Upper lobe of left lung (tissue), 6 donors: ENCODE measurements around the gene MVK. TPM values are rescaled to one million over a fixed set of nuclear protein-coding genes. Genes with fewer than 3 reads are reported as not detected.

Experiments used
- ATAC-seq, 2 donors: fragments of 200-7000 bp; cut with Tn5 transposase; one replicate each; pipeline ENCODE4 v1.9.1; 2022; ENCODE audit warnings: mild to moderate bottlenecking in 2 of 2, moderate library complexity in 2 of 2; ENCODE audit not compliant: low FRiP score in 2 of 2
- DNase-seq, 2 donors: peaks; one replicate each; pipeline ENCODE4 v3.0.0-alpha.2; 2019 to 2020
- H3K27ac ChIP-seq, 4 donors: fragments of 200-600 bp; sonication (generic); one replicate each; pipeline ENCODE4 v1.5.1; 2016 to 2019
- H3K27me3 ChIP-seq, 4 donors: fragments of 200-600 bp; sonication (generic); one replicate each; pipeline ENCODE4 v1.5.1; 2017 to 2019
- H3K36me3 ChIP-seq, 4 donors: fragments of 200-600 bp; sonication (generic); one replicate each; pipeline ENCODE4 v1.5.1; 2016 to 2019
- H3K4me1 ChIP-seq, 4 donors: fragments of 200-600 bp; sonication (generic); one replicate each; pipeline ENCODE4 v1.5.1; 2018 to 2019
- H3K4me3 ChIP-seq, 4 donors: fragments of 200-600 bp; sonication (generic); one replicate each; pipeline ENCODE4 v1.5.1; 2017 to 2019; ENCODE audit warnings: mild to moderate bottlenecking in 2 of 4, moderate library complexity in 1 of 4
- H3K9me3 ChIP-seq, 4 donors: fragments of 200-600 bp; sonication (generic); one replicate each; pipeline ENCODE4 v1.5.1; 2018 to 2019
- CTCF ChIP-seq, 6 experiments: fragments of 450-650 bp in 4 of 6; fragments of 200-600 bp in 2 of 6; sonication (generic) in 2 of 6; IDR thresholded peaks; one replicate each; pipeline ENCODE4 v1.5.1; 2016 to 2019; ENCODE audit warnings: antibody characterized with exemption in 6 of 6
- EP300 ChIP-seq, 4 donors: sonication (generic); formaldehyde crosslinking; IDR thresholded peaks; one replicate each; pipeline ENCODE4 v1.5.1; 2017; ENCODE audit warnings: antibody characterized with exemption in 4 of 4, control low read depth in 2 of 4
- POLR2A ChIP-seq, 4 donors: fragments of 450-650 bp; IDR thresholded peaks; one replicate each; pipeline ENCODE4 v1.5.1; 2016 to 2017; ENCODE audit warnings: antibody characterized with exemption in 4 of 4, mild to moderate bottlenecking in 2 of 4
- POLR2AphosphoS5 ChIP-seq, 2 donors: sonication (generic); formaldehyde crosslinking; IDR thresholded peaks; one replicate each; pipeline ENCODE4 v1.5.1; 2017; ENCODE audit warnings: antibody characterized with exemption in 2 of 2
- WGBS, 2 donors: methylation state at CpG; one replicate each; pipeline ENCODE4 v1.1.5; 2017 to 2018; 5-methylcytosine and 5-hydroxymethylcytosine counted together
- total RNA-seq, 6 donors: library from RNA; depleted of rRNA in 4 of 6; stranded (reverse); fragments of >200 nt in 4 of 6; gene quantifications; one replicate each; pipeline versions ENCODE4 v1.1.0 to v1.2.1, GENCODE V29; 2016 to 2021
- donor health status: DM: no; HTN: no; CAD: no; lungs with moderate emphysema.
- donor health status: DM: no; HTN: yes; CAD: no; lungs with severe emphysema.

Gene MVK
- total RNA-seq, 6 donors from 2014 or later: 22.2 to 56.2 (median 41.5) TPM

- DNase-seq: no peak
- WGBS, 2 donors: 77 to 82% methylated on average over 8 of the region's 8 CpGs
- Histone ChIP-seq H3K4me3 (no peak overlapping the region), H3K9me3 (no peaks in the 10 kb centered on the region), H3K4me1 (peaks cover 8 to 19% (median 14%) of the 10 kb centered on the region in 4 donors), H3K27ac (no peak overlapping the region), H3K36me3 (peaks cover 8 to 70% (median 45%) of the 10 kb centered on the region in 4 donors), H3K27me3 (no peaks in the 10 kb centered on the region)
- no peak for ATAC-seq
- TF ChIP-seq POLR2AphosphoS5 (IDR thresholded peaks at IDR 0.05): no peak
- TF ChIP-seq CTCF (IDR thresholded peaks at IDR 0.05): no peak
- TF ChIP-seq POLR2A (IDR thresholded peaks at IDR 0.05): no peak
- TF ChIP-seq EP300 (IDR thresholded peaks at IDR 0.05): no peak
These were observed 4.8 kb downstream of the MVK start for GRCh38 chr12:109578330-109578927.

GRCh38 chr12:109579639-109580038, 6.0 kb downstream of the MVK start:
- DNase-seq (no peak), ATAC-seq (no peak)
- Histone ChIP-seq H3K9me3 (no peaks in the 10 kb centered on the region), H3K27ac (no peak overlapping the region), H3K27me3 (no peaks in the 10 kb centered on the region), H3K36me3 (peaks cover 10 to 77% (median 50%) of the 10 kb centered on the region in 4 donors), H3K4me1 (peaks cover 2 to 11% (median 7%) of the 10 kb centered on the region in 4 donors), H3K4me3 (no peak overlapping the region)
- no peak for TF ChIP-seq POLR2AphosphoS5 (IDR thresholded peaks at IDR 0.05)
- no peak for TF ChIP-seq CTCF (IDR thresholded peaks at IDR 0.05)
- no peak for TF ChIP-seq POLR2A (IDR thresholded peaks at IDR 0.05)
- no peak for TF ChIP-seq EP300 (IDR thresholded peaks at IDR 0.05)
- 84 to 91% methylated on average over 7 of the region's 7 CpGs for WGBS, 2 donors

GRCh38 chr12:109580272-109580671, 6.7 kb downstream of the MVK start:
- no peaks in the 10 kb centered on the region for H3K27me3 ChIP-seq
- no peak overlapping the region for H3K4me3 ChIP-seq
- ATAC-seq: no peak
- TF ChIP-seq POLR2AphosphoS5 (IDR thresholded peaks at IDR 0.05): no peak
- no peak for TF ChIP-seq EP300 (IDR thresholded peaks at IDR 0.05)
- no peak for TF ChIP-seq CTCF (IDR thresholded peaks at IDR 0.05)
- no peak for TF ChIP-seq POLR2A (IDR thresholded peaks at IDR 0.05)
- no peaks in the 10 kb centered on the region for H3K9me3 ChIP-seq
- H3K27ac ChIP-seq: no peak overlapping the region
- 84 to 90% methylated on average over 8 of the region's 8 CpGs for WGBS, 2 donors
- DNase-seq: no peak
- H3K36me3 ChIP-seq: peaks cover 10 to 81% (median 51%) of the 10 kb centered on the region in 4 donors
- H3K4me1 ChIP-seq: peaks cover 0 to 7% (median 4%) of the 10 kb centered on the region in 4 donors

- Histone ChIP-seq H3K27ac (peak overlapping the region in 1 of 4 donors; percentile 55), H3K9me3 (no peaks in the 10 kb centered on the region), H3K36me3 (peaks cover 12 to 82% (median 51%) of the 10 kb centered on the region in 4 donors), H3K27me3 (no peaks in the 10 kb centered on the region), H3K4me1 (peaks cover 0 to 7% (median under 1%) of the 10 kb centered on the region in 4 donors), H3K4me3 (no peak overlapping the region)
- no peak for ATAC-seq
- 91 to 94% methylated on average over 13 of the region's 13 CpGs for WGBS, 2 donors
- peak in 1 of 2 donors; percentile 24 for DNase-seq
- TF ChIP-seq POLR2A (IDR thresholded peaks at IDR 0.05): no peak
- TF ChIP-seq EP300 (IDR thresholded peaks at IDR 0.05): no peak
- no peak for TF ChIP-seq CTCF (IDR thresholded peaks at IDR 0.05)
- TF ChIP-seq POLR2AphosphoS5 (IDR thresholded peaks at IDR 0.05): no peak
These were observed 7.2 kb downstream of the MVK start for GRCh38 chr12:109580684-109581333.
